Thyroid gland (tissue), 4 donors: ENCODE measurements around the gene FAF2. TPM values are rescaled to one million over a fixed set of nuclear protein-coding genes. Genes with fewer than 3 reads are reported as not detected.

Source experiments
- DNase-seq, 2 donors: peaks; one replicate each; pipeline ENCODE4 v3.0.0-alpha.2; 2019
- H3K27ac ChIP-seq, 3 donors: fragments of 200-600 bp; sonication (generic); 1 replicate in 2 of 3; 2 replicates in 1 of 3; pipeline ENCODE4 v1.5.1; 2016 to 2019; ENCODE audit warnings: mild to moderate bottlenecking in 1 of 3, moderate library complexity in 1 of 3
- H3K27me3 ChIP-seq: fragments of 200-600 bp; sonication (generic); one replicate; pipeline ENCODE4 v1.5.1; 2019
- H3K36me3 ChIP-seq, 2 donors: fragments of 200-600 bp; sonication (generic); one replicate each; pipeline ENCODE4 v1.5.1; 2016 to 2019
- H3K4me1 ChIP-seq, 2 donors: fragments of 200-600 bp; sonication (generic); one replicate each; pipeline ENCODE4 v1.5.1; 2017 to 2019
- H3K4me3 ChIP-seq, 3 donors: fragments of 200-600 bp; sonication (generic); replicated peaks in 1 of 3; 1 replicate in 2 of 3; 2 replicates in 1 of 3; pipeline ENCODE4 v1.5.1; 2016; ENCODE audit warnings: mild to moderate bottlenecking in 1 of 3
- H3K9me3 ChIP-seq: fragments of 200-600 bp; sonication (generic); one replicate; pipeline ENCODE4 v1.5.1; 2017
- CTCF ChIP-seq, 6 experiments: fragments of 200-600 bp in 3 of 6; fragments of 450-650 bp in 3 of 6; sonication (generic) in 3 of 6; IDR thresholded peaks; one replicate each; pipeline ENCODE4 v1.5.1; 2016 to 2019; ENCODE audit warnings: antibody characterized with exemption in 6 of 6, mild to moderate bottlenecking in 2 of 6, inconsistent platforms in 1 of 6, moderate library complexity in 1 of 6
- POLR2A ChIP-seq, 2 donors: fragments of 450-650 bp; IDR thresholded peaks; one replicate each; pipeline ENCODE4 v1.6.1; 2017; ENCODE audit warnings: antibody characterized with exemption in 2 of 2, mild to moderate bottlenecking in 2 of 2, moderate library complexity in 1 of 2
- WGBS, 2 donors: methylation state at CpG; one replicate each; pipeline ENCODE4 v1.1.5; 2017; 5-methylcytosine and 5-hydroxymethylcytosine counted together
- intact Hi-C: fragments of 100-400 bp; cut with DNase I; formaldehyde crosslinking; loops from one replicate; pipeline ENCODE4 v1.15.1; 2023
- total RNA-seq, 4 donors: library from RNA; depleted of rRNA; stranded (reverse); fragments of >200 nt; gene quantifications; one replicate each; pipeline ENCODE4 v1.2.3, GENCODE V29; 2016

Gene FAF2
- total RNA-seq, 4 donors from 2014 or later: 33.6 to 186 (median 43.2) TPM

DNA sequence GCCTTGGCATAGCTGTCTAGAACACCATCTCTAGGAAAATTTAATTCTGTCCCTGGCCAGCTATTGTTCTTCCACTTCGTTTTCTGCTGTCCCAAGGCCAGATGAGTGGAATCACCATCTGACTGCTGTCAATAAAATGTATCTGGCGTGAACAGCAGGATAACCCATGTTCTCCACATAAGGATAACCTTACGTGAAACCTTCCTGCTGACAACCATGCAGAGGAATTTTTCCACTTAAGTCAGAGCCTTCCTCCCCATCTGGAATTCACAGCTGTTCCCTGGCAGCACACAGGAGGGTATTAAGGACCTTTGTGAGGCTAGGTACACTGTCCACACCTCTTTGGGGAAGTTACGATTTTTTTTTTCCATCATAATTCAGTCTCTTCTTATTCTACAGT, 60.4 kb downstream of the FAF2 start:
- H3K27ac ChIP-seq: no peak overlapping the region
- H3K27me3 ChIP-seq: no peaks in the 10 kb centered on the region
- H3K4me1 ChIP-seq: no peaks in the 10 kb centered on the region
- 89 to 92% methylated on average over 4 of the region's 4 CpGs for WGBS, 2 donors
- H3K9me3 ChIP-seq: no peaks in the 10 kb centered on the region
- no peak for TF ChIP-seq CTCF (IDR thresholded peaks at IDR 0.05)
- no peak for TF ChIP-seq POLR2A (IDR thresholded peaks at IDR 0.05)
- H3K4me3 ChIP-seq: no peak overlapping the region
- no peak for DNase-seq
- intact Hi-C loops: no loop called here
- peaks cover 25 to 33% of the 10 kb centered on the region in 2 donors for H3K36me3 ChIP-seq

- no peak for DNase-seq
- no peak overlapping the region for H3K27ac ChIP-seq
- TF ChIP-seq CTCF (IDR thresholded peaks at IDR 0.05) (no peak), POLR2A (IDR thresholded peaks at IDR 0.05) (no peak)
- H3K36me3 ChIP-seq: no peaks in the 10 kb centered on the region
- H3K9me3 ChIP-seq: no peaks in the 10 kb centered on the region
- intact Hi-C loops: no loop called here
- H3K27me3 ChIP-seq: no peaks in the 10 kb centered on the region
- no peaks in the 10 kb centered on the region for H3K4me1 ChIP-seq
- 84% methylated on average over 12 of the region's 12 CpGs for WGBS, 2 donors
- H3K4me3 ChIP-seq: no peak overlapping the region
Observed at GRCh38 chr5:176513788-176514187, 65.6 kb downstream of the FAF2 start.

- DNase-seq: no peak
- intact Hi-C loops: no loop called here
- H3K27me3 ChIP-seq: no peaks in the 10 kb centered on the region
- H3K36me3 ChIP-seq: no peaks in the 10 kb centered on the region
- 69 to 78% methylated on average over 11 of the region's 11 CpGs for WGBS, 2 donors
- TF ChIP-seq CTCF (IDR thresholded peaks at IDR 0.05): no peak
- TF ChIP-seq POLR2A (IDR thresholded peaks at IDR 0.05): no peak
- no peaks in the 10 kb centered on the region for H3K4me1 ChIP-seq
- no peak overlapping the region for H3K4me3 ChIP-seq
- H3K27ac ChIP-seq: no peak overlapping the region
- H3K9me3 ChIP-seq: no peaks in the 10 kb centered on the region
Observed at GRCh38 chr5:176514244-176514950, 66.2 kb downstream of the FAF2 start.

DNA sequence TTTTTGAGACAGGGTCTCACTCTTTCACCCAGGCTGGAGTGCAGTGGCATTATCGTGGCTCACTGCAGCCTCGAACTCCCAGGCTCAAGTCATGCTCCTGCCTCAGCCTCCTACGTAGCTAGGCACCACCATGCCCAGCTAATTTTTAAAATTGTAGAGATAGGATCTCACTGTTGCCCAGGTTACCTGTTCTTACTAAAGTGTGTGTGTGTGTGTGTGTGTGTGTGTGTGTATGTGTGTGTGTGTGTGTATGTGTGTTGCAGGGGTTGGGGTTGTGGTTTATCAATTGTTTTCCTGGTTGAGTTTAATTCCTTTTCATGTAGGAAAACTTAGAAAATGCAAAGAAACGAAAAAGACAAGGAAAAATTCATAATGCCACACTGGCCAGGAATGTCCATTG, 67.2 kb downstream of the FAF2 start:
- WGBS, 2 donors: 81 to 91% methylated on average over 4 of the region's 4 CpGs
- no peak for TF ChIP-seq POLR2A (IDR thresholded peaks at IDR 0.05)
- TF ChIP-seq CTCF (IDR thresholded peaks at IDR 0.05): no peak
- intact Hi-C loops: no loop called here
- Histone ChIP-seq H3K9me3 (no peaks in the 10 kb centered on the region), H3K27me3 (no peaks in the 10 kb centered on the region), H3K4me1 (no peaks in the 10 kb centered on the region), H3K27ac (no peak overlapping the region), H3K4me3 (no peak overlapping the region), H3K36me3 (no peaks in the 10 kb centered on the region)
- no peak for DNase-seq

GRCh38 chr5:176517053-176517661, 69.0 kb downstream of the FAF2 start:
- WGBS, 2 donors: 77 to 78% methylated on average over 7 of the region's 7 CpGs
- intact Hi-C loops: no loop called here
- Histone ChIP-seq H3K27ac (no peak overlapping the region), H3K36me3 (no peaks in the 10 kb centered on the region), H3K4me3 (no peak overlapping the region), H3K27me3 (no peaks in the 10 kb centered on the region), H3K4me1 (no peaks in the 10 kb centered on the region), H3K9me3 (no peaks in the 10 kb centered on the region)
- TF ChIP-seq POLR2A (IDR thresholded peaks at IDR 0.05): no peak
- TF ChIP-seq CTCF (IDR thresholded peaks at IDR 0.05): no peak
- no peak for DNase-seq
